A673 (cell line): Measurements from ENCODE around the gene RNF123. TPM values are rescaled to one million over a fixed set of nuclear protein-coding genes. Genes with fewer than 3 reads are reported as not detected.

Source experiments
- BruUV-seq: library from RNA; stranded (reverse); fragments of 400-500 nt; replicated peaks from 2 replicates; lab custom pipeline; 2021; lab: Mats Ljungman, UMichigan
- CTCF ChIA-PET: fragments of 300-600 bp; sonication (Branson Sonifier 250); formaldehyde crosslinking; loops from one replicate; lab custom pipeline; 2022; ENCODE audit warnings: antibody characterized with exemption; lab: Charles Lee
- POLR2A ChIA-PET: fragments of 300-600 bp; sonication (Branson Sonifier 250); formaldehyde crosslinking; loops from one replicate; lab custom pipeline; 2022; ENCODE audit warnings: antibody characterized with exemption; ENCODE audit not compliant: low non-redundant PET; lab: Charles Lee
- DNase-seq: peaks from one replicate; pipeline ENCODE4 v3.0.0-alpha.2; 2015; ENCODE audit warnings: low spot score
- H3K27ac ChIP-seq: fragments of 200-600 bp; sonication (generic); 2 replicates; pipeline ENCODE4 v1.5.1; 2016; ENCODE audit warnings: mixed run types, low read depth, mild to moderate bottlenecking, mixed read lengths, antibody characterized with exemption, low read length; ENCODE audit not compliant: poor library complexity, severe bottlenecking
- H3K27me3 ChIP-seq: fragments of 200-600 bp; sonication (generic); replicated peaks from 2 replicates; pipeline ENCODE4 v1.6.1; 2017; ENCODE audit warnings: mixed run types, low read depth, mild to moderate bottlenecking, mixed read lengths, antibody characterized with exemption, low read length; ENCODE audit not compliant: insufficient read depth, poor library complexity
- H3K36me3 ChIP-seq: fragments of 200-600 bp; sonication (generic); 2 replicates; pipeline ENCODE4 v1.6.1; 2016; ENCODE audit warnings: mixed run types, mild to moderate bottlenecking, mixed read lengths, antibody characterized with exemption, low read length; ENCODE audit not compliant: insufficient read depth, poor library complexity, severe bottlenecking
- H3K4me1 ChIP-seq: fragments of 200-600 bp; sonication (generic); 2 replicates; pipeline ENCODE4 v1.6.1; 2017; ENCODE audit warnings: mixed run types, mild to moderate bottlenecking, mixed read lengths, antibody characterized with exemption, low read length; ENCODE audit not compliant: insufficient read depth, poor library complexity, severe bottlenecking
- H3K4me3 ChIP-seq: fragments of 200-600 bp; sonication (generic); 2 replicates; pipeline ENCODE4 v1.5.1; 2016; ENCODE audit warnings: low read depth, mixed run types, mild to moderate bottlenecking, mixed read lengths, low read length; ENCODE audit not compliant: poor library complexity, severe bottlenecking
- H3K9me3 ChIP-seq: fragments of 200-600 bp; sonication (generic); 2 replicates; pipeline ENCODE4 v1.6.1; 2016; ENCODE audit warnings: mixed run types, low read depth, mild to moderate bottlenecking, mixed read lengths, antibody characterized with exemption, low read length; ENCODE audit not compliant: poor library complexity, severe bottlenecking
- CTCF ChIP-seq: fragments of 300-800, 200-600 bp; sonication (generic); conservative IDR thresholded peaks from 2 replicates; pipeline ENCODE4 v1.5.1; 2017; ENCODE audit warnings: low read depth, mild to moderate bottlenecking, antibody characterized with exemption, low read length, moderate library complexity, mixed read lengths
- EZH2 ChIP-seq: fragments of 200-600 bp; sonication (generic); IDR thresholded peaks from 2 replicates; pipeline ENCODE4 v1.6.1; 2017; ENCODE audit warnings: borderline replicate concordance, low read depth, mild to moderate bottlenecking, mixed read lengths, antibody characterized with exemption, low read length; ENCODE audit not compliant: poor library complexity, severe bottlenecking
- intact Hi-C: fragments of 100-400 bp; cut with micrococcal nuclease; formaldehyde crosslinking; loops from one replicate; pipeline ENCODE4 v1.10.0; 2022; ENCODE audit not compliant: unreplicated experiment
- total RNA-seq: library from RNA; stranded (reverse); gene quantifications from 2 replicates; pipeline ENCODE4 v1.2.3, GENCODE V29; 2021

RNF123 gene
- total RNA-seq, 1 experiment from 2014 or later, result 31.5 TPM

- H3K9me3 ChIP-seq, result no peaks in the 10 kb centered on the region
- intact Hi-C loops, result no loop called here
- H3K27ac ChIP-seq, result no peak overlapping the region
- ChIA-PET CTCF (no interaction called here), POLR2A (no interaction called here)
- H3K36me3 ChIP-seq, result no peaks in the 10 kb centered on the region
- H3K27me3 ChIP-seq, result no peaks in the 10 kb centered on the region
- no peaks in the 10 kb centered on the region for H3K4me1 ChIP-seq
- TF ChIP-seq EZH2 (no peak), CTCF (no peak)
- DNase-seq, result no peak
- no TSS peak for BruUV-seq
- no peak overlapping the region for H3K4me3 ChIP-seq
Measured at GRCh38 chr3:49712631-49713317, 23.4 kb downstream of the RNF123 start.

GRCh38 chr3:49713336-49714105, 24.2 kb downstream of the RNF123 start:
- CTCF ChIA-PET, result no interaction called here

More at GRCh38 chr3:49713336-49714105, 24.2 kb downstream of the RNF123 start:
- DNase-seq, result no peak
- no peak overlapping the region for H3K4me3 ChIP-seq
- H3K9me3 ChIP-seq, result no peaks in the 10 kb centered on the region
- no peaks in the 10 kb centered on the region for H3K27me3 ChIP-seq
- no TSS peak for BruUV-seq
- H3K4me1 ChIP-seq, result no peaks in the 10 kb centered on the region
- intact Hi-C loops, result no loop called here
- no peak overlapping the region for H3K27ac ChIP-seq
- no peaks in the 10 kb centered on the region for H3K36me3 ChIP-seq
- TF ChIP-seq CTCF (no peak), EZH2 (no peak)
- POLR2A ChIA-PET, result no interaction called here
